GM19035 (cell line): Measurements from ENCODE around the gene SYT5.

ENCODE experiments used
- ATAC-seq: cut with Tn5 transposase; IDR thresholded peaks from one replicate; pipeline ENCODE4 v1.9.1; 2021; ENCODE audit not compliant: unreplicated experiment

The SYT5 gene

DNA sequence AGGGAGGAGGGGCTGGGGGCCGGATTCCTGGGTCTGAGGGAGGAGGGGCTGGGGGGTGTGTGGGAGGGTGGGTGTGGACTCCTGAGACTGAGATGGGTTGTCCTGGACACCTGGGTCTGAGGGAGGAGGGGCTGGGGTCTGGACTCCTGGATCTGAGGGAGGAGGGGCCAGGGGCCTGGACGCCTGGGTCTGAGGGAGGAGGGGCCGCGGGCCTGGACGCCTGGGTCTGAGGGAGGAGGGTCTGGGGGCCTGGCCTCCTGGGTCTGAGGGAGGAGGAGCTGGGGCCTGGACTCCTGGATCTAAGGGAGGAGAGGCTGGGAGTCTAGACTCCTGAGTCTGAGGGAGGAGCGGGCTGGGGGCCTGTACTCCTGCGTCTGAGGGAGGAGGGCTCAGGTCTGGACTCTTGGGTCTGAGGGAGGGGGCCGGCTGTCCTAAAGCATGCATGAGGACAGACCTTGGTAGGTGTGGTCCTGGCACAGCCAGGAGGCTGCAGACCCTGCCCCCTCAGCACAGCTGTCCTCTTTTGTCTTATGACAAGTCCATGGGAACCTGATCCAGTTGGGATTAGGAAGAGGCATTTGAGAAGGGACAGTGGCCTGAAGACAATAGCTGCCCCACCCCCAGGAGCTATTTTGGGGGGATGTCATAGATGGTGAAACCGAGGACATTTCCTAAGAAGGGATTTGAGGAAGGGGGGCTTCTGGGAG, 32.4 kb downstream of the SYT5 start:
- ATAC-seq: no peak

DNA sequence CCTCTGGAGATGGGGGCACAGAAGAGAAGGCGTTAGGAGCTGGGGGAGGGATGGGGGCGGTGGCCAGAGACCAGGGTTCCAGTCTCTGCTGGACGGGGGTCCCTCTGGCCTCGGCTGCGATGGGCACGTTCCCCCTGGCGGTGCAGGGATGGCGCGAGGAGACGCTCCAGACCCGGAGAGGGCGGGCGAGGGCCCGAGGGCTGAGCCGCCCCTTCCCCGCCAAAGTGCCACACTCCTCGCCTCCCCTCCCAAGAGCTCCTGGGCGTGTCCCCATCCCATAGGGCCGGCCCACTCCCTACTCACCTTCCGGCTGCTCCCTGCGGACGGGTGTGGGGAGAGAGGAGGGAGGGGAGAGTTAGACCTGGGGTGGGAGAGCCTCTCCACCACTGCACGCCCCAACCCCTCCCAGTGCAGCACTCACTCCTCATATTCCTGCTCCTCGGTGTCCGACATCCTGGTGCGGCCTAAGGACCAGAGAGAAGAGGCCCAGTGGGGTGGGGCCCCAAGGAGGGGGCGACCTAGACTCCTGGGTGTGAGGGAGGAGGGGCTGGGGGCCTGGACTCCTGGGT, 33.3 kb downstream of the SYT5 start:
- no peak for ATAC-seq

DNA sequence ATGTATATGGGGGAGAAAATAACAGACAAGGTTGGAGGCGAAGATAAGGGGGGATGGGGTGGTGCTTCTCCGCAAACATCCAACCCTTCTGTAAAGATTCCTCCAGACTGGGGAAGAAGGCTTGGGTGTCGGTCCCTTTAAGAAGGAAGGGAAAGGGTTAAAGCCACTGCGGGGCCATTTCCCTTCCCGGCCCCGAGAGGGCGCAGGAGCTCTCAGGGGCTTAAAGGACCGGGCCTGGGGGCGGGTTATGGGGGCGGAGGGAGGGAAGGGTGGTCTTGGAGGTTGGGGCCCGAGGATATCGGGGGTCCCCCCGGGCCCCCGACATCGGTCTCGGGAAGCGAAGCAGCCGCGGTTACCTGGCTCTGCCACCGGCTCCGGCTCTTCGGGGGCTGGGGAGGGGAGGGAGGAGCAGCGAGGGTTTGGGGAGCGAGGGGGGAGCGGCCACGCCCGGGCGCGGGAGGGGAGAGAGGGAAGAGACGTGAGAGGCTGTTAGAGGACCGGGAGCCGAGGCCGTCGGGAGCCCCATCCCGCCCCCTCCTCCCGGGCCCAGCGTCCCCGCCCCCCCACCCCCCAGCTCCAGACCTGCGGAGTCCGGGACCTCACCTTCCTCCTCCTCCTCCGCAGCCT, 33.9 kb downstream of the SYT5 start:
- no peak for ATAC-seq

DNA sequence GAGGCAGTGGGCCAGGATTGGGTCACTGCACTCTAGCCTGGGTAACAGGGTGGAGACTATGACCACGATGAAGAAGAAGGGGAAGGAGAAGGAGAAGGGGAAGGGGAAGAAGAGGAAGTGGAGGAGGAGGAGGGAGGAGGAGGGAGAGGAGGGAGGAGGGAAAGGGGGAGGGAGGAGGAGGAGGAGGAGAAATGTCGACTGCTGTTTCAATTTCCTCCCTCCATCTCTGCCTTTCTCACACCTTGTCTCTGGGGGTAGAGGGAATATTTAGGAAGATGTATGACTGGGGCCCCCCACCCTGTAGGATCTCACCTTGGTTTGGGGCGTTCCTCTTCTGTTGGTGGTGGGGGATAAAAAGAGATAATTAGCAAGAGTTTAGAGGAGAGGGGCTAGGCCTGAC, 34.9 kb downstream of the SYT5 start:
- ATAC-seq: no peak

- ATAC-seq: no peak
Measured at GRCh38 chr19:55141696-55142095, 38.4 kb downstream of the SYT5 start.

DNA sequence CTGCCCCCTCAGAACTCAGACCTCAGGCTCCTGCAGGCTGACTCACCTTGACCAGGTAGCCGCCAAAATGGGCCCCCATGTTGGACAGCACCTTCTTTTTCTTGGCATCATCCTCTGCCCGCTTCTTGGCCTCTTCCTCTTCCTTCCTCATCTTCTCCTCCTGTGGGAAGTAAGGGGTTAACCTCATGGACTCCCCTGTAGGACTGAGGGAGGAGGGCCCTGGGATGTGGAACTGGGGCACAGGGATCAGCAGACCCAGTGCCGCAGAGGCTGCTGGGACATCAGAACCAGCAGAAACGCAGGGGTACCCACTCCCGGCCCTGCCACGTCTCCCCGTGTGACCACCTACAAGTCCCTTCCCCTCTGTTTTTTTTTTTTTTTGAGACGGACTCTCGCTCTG, 42.2 kb downstream of the SYT5 start:
- no peak for ATAC-seq

DNA sequence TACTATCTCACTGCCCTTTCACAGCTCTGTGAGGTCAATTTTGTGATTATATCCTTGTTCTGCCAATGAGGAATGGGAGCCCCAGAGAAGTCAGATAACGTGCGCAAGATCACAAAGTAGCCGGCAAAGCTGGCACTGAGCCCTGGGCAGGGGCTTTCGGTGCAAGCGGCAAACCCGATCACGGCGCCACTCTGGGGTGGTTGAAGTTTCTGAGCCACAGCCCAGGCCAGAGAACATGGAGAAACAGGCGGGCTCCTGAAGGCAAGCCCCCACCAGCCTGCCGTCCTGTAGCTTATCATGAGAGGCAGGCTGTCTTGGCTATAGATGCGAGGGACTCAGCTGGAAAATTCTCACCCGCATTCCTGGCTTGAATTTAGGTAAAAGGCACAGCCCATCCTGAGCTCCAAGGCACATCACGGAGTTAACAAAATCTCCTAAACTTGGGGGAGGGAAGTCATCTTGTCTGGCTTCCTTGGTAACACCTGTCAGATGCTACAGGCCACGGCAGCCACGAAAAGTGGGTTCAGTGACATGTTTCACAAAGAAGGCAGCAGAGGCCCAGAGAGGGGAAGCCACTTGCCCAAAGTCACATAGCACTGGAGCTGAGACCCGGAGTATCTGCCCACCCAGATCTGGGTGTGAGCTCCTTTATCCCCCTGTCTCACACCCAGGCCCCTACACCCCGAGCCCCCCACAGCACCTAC, 43.5 kb downstream of the SYT5 start:
- no peak for ATAC-seq

DNA sequence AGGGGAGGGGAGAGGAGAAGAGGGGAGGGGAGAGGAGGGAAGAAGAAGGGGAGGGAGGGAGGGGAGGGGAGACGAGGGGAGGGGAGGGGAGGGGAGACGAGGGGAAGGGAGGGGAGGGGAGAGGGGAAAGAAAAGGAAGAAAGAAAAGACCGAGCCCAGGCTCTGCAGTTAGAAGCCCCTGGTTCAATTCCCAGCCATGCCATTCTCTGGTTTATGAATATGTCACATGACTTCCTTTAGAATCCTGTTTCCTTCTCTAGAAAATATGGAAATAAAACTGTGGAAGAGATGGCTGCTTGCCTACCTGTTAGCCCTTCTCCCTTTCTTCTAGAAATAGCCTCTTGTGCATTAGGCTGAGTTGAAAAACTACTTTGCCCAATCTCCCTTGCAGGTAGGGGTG, 45.4 kb downstream of the SYT5 start:
- no peak for ATAC-seq

DNA sequence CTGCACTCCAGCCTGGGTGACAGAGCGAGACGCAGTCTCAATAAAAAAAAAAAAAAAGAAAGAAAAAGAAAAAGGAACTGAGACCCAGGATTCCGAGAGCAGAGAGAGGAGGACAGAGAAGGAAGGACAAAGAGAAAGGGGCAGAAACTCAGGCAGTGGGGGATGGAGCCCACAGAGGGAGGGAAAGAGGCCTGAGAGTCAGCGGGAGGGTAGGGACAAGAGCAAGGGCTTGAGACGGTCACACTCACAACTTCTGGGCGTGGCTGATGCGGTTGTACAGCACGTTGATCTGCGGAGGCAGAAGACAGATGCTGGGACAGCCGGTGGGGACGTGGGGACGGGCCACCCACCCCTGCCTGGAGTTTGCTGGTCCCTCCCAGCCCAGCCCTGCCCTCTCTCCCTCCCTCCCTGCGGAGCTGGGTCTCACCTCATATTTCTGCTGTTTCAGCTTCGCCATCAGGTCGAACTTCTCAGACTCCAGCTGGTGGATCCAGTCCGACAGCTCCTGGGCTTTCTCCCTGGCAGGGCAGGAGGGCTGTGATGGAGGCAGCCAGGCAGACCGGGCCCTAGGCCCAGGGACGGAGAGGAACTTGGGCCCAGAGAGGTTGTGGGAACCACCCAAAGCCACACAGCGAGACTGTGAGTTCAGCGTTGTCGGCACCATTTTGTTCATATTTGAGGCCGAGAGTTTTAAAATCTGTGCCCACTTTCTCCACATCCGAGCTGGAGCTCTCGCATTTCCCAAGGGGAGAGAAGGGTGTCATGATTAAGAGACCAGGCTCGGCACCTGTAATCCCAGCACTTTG, 46.2 kb downstream of the SYT5 start:
- ATAC-seq: no peak

GRCh38 chr19:55132453-55133129, 47.5 kb downstream of the SYT5 start:
- ATAC-seq: no peak

GRCh38 chr19:55131421-55131820, 48.7 kb downstream of the SYT5 start:
- no peak for ATAC-seq
